GM18868 (cell line): ENCODE data around the gene LIPE.

Experiments used
- ATAC-seq: cut with Tn5 transposase; IDR thresholded peaks from one replicate; pipeline ENCODE4 v1.9.1; 2021; ENCODE audit warnings: mild to moderate bottlenecking, moderate library complexity; ENCODE audit not compliant: unreplicated experiment

Gene LIPE

DNA sequence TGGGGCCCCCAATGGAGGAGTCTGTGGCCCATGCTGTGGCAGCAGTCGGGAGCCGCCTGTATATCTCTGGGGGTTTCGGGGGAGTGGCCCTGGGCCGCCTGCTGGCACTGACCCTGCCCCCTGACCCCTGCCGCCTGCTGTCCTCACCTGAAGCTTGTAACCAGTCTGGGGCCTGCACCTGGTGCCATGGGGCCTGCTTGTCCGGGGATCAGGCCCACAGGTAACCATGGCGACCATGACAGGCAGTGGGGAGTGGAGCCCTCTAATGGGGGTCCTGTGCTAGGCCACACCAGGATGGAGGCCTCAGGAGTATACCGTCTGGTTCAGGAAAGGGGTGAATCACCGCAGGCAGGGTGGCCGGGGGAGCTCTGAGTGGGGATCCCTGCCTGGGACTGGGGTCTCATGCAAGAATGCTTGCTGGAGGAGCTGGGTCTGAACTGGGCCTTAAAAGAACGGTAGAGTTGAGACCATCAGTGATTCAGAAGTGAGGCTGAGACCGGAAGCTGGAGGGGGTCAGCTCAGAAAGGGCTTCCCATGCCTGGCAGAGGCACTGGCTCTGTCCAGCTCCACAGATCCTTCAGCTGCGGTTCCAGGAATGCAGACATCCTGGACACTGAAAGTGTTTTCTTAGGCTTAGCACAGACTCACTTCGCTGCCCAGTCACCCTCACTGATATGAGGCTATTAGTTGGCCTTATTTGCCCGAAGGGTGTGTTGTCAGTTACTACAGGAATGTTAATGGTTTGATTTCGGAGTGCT lies 66.2 kb downstream of the LIPE start:
- ATAC-seq: no peak

DNA sequence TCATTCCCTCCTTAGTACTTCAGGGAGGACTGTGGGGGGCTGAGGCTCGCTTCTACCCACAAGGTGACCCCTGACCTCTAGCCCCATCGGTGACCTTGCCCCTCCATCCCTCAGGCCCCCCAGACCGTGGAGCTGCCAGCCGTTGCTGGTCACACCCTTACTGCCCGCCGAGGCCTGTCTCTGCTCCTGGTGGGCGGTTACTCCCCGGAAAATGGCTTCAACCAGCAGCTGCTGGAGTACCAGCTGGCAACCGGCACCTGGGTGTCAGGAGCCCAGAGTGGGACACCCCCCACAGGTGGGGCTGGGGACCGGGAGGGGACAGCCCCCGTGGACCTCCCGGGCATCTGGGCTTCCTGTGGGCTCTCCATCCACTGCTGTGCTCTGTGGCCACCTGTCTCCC lies 69.9 kb downstream of the LIPE start:
- ATAC-seq: no peak

DNA sequence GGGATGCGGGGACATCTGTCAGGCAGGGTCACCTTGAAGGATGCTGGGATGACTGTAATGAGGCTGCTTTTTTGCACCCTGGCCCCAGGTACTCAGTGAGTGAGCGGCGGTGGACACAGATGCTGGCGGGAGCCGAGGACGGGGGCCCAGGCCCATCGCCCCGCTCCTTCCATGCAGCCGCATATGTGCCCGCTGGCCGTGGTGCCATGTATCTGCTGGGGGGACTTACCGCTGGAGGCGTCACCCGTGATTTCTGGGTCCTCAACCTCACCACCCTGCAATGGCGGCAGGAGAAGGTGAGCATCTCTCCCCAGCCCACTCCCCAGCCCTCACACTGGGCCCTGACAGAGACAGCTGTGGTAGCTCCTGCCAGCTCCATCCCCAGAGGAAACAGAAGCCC lies 70.5 kb downstream of the LIPE start:
- no peak for ATAC-seq

DNA sequence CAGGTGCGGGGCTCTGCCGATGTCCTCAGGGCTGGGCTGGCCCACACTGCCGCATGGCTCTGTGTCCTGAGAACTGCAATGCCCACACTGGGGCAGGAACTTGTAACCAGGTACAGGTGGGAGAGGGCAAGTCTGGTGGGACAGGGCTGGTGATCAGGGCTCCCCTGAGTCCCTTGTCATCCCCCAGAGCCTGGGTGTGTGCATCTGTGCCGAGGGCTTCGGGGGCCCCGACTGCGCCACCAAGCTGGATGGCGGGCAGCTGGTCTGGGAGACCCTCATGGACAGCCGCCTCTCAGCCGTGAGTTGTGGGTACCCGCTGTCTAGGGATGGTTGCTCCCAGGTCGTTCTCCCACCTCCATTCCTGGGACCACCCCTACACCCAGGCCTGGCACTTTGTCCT lies 71.3 kb downstream of the LIPE start:
- no peak for ATAC-seq

DNA sequence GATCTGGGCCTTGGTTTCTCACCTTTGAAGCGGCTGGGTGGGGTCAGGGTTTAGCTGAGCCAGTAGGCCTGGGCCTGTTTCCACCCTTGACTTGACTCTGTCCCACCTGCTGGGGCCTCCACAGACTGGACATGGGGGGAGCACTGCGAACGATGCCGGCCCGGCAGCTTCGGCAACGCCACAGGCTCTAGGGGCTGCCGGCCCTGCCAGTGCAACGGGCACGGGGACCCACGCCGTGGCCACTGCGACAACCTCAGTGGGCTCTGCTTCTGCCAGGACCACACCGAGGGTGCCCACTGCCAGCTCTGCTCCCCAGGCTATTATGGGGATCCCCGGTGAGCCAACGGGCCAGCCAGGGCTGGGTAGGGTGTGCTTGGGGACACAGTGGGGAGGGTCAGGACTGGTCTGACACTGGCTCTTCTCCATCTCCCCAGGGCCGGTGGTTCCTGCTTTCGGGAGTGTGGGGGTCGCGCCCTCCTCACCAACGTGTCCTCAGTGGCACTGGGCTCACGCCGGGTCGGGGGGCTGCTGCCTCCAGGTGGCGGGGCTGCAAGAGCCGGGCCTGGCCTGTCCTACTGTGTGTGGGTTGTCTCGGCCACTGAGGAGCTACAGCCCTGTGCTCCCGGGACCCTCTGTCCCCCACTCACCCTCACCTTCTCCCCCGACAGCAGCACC lies 73.7 kb downstream of the LIPE start:
- ATAC-seq: no peak

DNA sequence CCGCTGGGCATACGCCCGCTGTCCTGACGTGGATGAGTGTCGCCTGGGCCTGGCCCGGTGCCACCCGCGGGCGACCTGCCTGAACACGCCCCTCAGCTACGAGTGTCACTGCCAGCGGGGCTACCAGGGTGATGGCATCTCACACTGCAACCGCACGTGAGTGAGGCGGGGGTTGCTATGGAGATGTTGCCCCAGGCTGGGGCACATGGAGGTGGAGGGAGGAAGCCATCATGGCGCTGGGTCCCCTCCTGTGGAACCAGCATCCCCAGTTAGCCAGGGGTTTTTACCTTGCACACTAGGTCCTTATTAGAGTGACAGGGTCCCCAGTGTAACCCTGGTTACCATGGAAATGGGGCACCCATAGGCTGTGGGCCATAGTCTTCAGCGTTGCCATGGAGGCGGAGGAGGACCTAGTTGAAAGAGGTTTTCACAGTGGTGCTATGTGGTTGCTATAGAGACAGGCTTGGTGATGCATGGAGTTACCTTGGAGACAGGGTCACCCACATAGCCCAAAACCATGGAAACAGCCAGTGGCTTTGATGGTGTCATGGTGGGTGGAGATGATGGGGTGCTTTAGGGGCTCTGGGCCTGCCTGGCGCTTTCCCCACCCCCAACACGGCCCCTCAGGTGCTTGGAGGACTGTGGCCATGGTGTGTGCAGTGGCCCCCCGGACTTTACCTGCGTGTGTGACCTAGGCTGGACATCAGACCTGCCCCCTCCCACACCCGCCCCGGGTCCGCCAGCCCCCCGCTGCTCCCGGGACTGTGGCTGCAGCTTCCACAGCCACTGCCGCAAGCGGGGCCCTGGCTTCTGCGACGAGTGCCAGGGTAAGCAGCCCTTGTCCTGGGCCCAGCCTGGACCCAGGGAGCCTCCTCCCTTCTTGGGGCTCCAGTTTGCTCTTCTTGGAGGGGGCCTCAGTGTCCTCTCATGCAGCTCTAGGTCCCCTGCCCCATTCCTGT lies 74.6 kb downstream of the LIPE start:
- ATAC-seq: no peak
